HG02938 (cell line): ENCODE results near the gene CUL4A.
"Not testable (repeated sequence)": the region's sequence is repeated elsewhere in the genome, so short reads cannot be mapped to it uniquely, and the experiment has no call there.

Source experiments
- ATAC-seq: cut with Tn5 transposase; IDR thresholded peaks from one replicate; pipeline ENCODE4 v1.9.1; 2021; ENCODE audit warnings: mild to moderate bottlenecking, moderate library complexity; ENCODE audit not compliant: unreplicated experiment

The CUL4A gene

DNA sequence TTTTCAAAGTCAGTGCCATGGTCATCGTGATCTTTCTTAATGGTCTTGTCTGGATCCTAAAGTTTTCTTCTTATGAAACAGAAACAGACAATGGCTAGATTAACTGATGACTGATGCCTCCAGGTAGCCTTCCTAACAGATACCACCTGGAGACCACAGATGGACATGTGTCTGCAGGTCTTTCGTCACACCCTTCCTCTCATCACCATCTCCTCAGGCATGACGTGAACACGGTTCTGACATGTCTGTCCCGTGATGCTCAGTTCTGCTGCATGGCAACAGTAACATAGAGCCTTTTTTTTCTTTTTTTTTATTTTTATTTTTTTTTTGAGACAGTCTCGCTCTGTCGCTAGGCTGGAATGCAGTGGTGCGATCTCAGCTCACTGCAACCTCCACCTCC is 74.5 kb downstream of the CUL4A start:
- no peak for ATAC-seq

GRCh38 chr13:113288880-113289279 is 79.5 kb downstream of the CUL4A start:
- no peak for ATAC-seq

DNA sequence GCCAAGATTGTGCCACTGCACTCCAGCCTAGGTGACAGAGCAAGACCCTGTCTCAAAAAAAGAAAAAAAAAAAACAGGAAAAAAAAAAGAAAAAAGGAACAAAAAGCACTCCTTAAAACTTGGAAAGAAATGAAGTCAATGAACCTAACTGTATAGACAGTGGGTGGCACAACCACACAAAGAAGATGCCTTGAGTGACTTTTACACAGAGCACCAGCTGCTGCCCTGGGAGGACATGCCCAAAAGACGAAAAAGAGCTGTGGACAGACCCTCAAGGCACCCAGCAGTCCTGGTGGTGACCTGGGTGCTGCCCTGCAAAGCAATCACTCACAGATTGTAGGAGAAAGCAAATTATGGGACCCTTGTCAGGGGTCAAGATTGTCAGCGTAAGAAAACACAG is 81.7 kb downstream of the CUL4A start:
- ATAC-seq, result no peak

GRCh38 chr13:113292021-113292862 is 82.8 kb downstream of the CUL4A start:
- ATAC-seq, result no peak

- ATAC-seq, result no peak
These were observed 84.3 kb downstream of the CUL4A start for GRCh38 chr13:113293686-113294085.

DNA sequence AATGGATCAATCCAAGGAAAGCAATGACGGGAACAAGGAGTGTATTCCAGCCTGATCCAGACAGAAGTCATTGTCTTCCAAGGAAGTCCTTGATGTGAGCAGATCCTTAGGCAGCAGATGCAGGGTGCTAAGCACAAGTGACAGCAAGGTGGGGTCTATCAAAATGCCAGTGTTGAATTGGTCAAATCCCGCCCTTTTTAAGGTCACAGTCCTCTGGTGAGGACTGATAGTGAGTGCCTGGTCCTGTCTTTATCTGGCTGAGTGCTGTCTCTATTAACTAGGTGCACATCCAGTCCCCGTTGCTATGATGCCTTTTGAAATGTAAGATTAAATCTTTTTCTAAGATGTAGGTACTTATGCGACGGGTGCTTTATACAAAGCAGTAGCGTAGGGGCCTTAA is 86.4 kb downstream of the CUL4A start:
- no peak for ATAC-seq

DNA sequence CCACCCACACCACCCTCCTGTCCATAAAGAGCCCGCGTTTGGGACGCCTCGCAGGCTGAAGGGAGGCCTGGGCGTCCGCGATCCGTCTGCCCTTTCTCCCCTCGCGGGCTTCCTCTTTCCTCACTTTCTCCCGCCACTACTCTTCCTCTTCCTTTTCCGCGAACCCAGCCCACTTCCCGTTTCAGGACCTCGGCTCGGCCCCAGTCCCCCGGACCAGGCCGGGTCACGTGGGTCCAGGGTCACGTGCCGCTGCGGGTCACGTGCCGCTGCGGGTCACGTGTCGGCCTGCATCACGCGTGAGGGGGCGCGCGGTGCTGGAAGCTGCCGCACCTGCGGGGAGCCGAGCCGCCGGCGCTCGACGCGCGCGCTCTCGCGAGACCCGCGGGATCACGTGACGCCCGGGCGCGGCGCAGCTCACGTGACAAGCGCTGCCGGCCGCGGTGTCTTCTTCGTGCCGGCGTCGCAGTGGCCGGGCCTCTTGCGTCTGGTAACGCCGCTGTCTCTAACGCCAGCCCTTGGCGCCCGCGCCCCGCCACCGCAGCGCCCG is 87.5 kb downstream of the CUL4A start, which contains the start of gene LAMP1:
Gene LAMP1 (plus strand): TSS at position 417 of the 547 bp plus-strand sequence. CDS start 196 bp downstream, outside the sequence.
- ATAC-seq, result peak; percentile 59

- ATAC-seq, result peak; percentile 51
These were observed 88.1 kb downstream of the CUL4A start for GRCh38 chr13:113297370-113298042.

- no peak for ATAC-seq
These were observed 88.9 kb downstream of the CUL4A start for GRCh38 chr13:113298043-113298945.

DNA sequence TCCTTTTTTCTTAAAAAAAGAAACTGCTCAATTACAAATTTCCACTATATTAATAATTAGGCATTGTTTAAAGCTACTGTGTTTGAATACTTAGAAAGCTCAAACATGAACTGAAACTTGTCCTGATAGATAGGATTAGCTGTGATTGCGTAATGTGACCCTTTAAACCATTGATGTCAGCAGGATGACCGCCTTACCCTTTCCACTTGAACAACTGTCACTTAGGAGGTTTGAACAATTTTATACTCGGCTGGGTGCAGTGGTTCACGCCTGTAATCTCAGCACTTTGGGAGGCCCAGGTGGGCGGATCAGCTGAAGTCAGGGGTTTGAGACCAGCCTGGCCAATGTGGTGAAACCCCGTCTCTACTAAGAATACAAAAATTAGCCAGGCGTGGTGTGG is 90.5 kb downstream of the CUL4A start:
- no peak for ATAC-seq

DNA sequence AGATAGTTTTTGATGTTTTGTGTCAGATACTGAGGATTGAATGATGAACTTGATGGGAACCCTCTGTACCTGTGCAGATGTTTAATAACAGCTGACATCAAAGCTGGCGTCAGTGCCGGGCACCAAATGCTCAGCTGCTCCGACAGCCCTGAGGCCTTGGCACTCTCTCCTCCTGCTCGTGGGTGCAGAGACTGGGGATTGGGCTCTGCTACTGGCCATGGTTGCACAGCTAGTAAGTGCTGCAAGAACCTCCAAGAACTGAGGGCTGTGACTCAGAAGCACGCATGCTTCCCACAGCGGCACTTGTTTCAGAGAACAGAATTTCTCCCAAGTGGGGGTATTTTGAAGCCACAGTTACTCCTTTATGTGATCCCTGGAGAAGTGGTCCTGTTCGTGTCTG is 93.6 kb downstream of the CUL4A start:
- ATAC-seq, result no peak

DNA sequence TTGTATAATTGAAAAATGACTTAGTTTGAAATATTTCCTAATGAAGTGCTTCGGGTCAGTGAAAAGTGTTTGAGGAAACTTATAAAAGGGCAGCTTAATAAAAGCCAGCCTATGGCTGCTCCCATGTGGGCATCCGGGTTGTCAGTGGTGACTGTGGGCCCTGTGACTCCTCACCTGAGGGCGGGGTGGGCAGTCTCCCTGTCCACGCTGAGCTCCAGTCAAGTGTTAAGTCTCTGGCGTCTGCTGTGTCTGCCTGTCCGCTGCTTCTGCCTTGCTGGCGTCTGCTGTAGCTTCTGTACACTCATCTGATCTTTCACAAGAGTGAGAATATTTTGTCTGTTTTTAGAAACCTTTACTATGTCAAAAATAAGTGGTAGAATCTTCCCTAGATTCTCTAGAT is 94.7 kb downstream of the CUL4A start:
- ATAC-seq, result no peak

DNA sequence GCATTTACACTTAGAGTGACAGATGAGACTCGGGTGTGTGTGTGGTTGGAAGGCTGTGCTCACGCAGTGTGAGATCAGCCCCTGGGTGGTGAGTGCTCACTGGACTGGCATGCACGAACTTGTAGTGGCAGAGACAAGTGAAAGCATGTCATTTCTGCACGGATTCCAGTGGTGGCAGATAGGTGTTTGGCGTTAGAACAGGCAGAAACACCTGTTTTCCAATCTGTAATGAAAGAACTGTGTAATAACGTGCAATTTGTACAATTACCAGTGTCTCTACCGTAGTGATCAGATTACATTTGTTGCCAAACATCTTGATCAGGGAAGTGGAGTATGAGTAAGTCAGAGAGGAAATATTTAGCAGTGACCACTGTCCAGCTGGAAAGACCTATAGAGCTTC is 95.8 kb downstream of the CUL4A start:
- no peak for ATAC-seq

DNA sequence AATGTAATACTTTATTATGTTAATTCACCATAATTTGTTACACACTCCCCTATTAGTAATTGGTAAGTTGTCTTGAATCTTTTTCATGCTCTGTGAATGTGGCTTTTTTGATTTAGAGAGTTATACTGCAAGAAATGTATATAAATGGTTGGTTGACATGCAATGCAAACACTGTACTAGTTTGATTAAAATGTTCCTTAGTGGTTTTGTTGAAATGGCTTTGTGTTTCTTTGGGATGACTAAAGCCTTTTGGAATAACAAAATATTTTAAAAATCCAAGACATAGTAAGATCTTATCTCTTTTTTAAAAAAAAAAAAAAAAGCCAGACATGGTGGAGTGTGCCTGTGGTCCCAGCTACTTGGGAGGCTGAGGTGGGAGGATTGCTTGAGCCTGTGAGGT is 98.1 kb downstream of the CUL4A start:
- no peak for ATAC-seq

- no peak for ATAC-seq
These were observed 100.1 kb downstream of the CUL4A start for GRCh38 chr13:113309473-113309872.

- not testable (repeated sequence) for ATAC-seq
These were observed 104.7 kb downstream of the CUL4A start for GRCh38 chr13:113314112-113314511.

GRCh38 chr13:113314895-113315470 is 105.6 kb downstream of the CUL4A start:
- not testable (repeated sequence) for ATAC-seq

DNA sequence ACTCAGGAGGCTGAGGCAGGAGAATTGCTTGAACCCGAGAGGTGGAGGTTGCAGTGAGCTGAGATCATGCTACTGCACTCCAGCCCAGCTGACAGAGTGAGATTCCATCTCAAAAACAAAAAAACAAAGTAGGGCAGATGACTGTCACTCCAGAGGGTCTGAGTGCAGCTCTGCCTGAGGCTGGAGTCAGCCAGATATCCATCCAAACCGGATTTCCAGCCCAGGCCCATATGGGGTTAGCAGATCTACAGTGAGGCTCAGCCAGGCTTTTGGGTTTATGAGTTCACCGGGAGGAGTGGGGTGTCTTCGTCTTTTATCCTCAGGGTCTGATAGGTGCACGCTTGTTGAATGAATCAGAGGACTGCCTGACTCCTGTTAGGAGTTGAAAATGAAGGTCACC is 106.6 kb downstream of the CUL4A start:
- ATAC-seq, result no peak
